ENCODE data around the gene SLC5A10. TPM values are rescaled to one million over a fixed set of nuclear protein-coding genes. Genes with fewer than 3 reads are reported as not detected.
"Not testable (repeated sequence)": the region's sequence is repeated elsewhere in the genome, so short reads cannot be mapped to it uniquely, and the experiment has no call there.

Gene SLC5A10
- total RNA-seq, 1 donor from 2014 or later: not detected

DNA sequence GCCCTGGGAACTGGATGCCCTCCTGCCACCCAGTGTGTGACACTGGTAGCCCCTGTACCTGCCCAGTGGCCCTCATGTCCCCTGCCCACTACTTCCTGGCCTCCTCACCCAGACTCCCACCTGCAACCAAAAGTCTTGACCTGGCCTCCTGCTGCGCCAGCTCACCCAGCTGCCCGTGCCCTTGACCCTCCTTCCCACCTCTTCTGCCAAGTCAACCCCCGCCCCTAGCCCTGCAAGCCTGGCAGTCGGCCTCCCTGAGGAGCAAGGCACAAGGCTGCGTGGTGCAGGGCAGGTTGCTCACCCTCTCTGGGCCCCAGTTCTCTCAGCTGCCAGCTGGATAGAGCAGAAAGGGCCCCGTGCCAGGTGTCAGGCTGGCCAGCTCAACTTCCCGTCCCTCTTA, 64.9 kb downstream of the SLC5A10 start:
- Mint-ChIP-seq H3K27ac (no peak overlapping the region), H3K4me3 (ENCODE audit: low read depth) (no peak overlapping the region), H3K27me3 (ENCODE audit: low read depth) (no peaks in the 10 kb centered on the region), H3K4me1 (ENCODE audit: low read depth) (no peaks in the 10 kb centered on the region), H3K9me3 (no peaks in the 10 kb centered on the region), H3K36me3 (ENCODE audit: low read depth) (peaks cover 2% of the 10 kb centered on the region)
- DNase-seq (ENCODE audit: low spot score): no peak
- intact Hi-C loops (cut with micrococcal nuclease): loop anchor here (10.0 kb wide), 1 partner anchor 52 kb away; no protein-coding TSS in a partner anchor

DNA sequence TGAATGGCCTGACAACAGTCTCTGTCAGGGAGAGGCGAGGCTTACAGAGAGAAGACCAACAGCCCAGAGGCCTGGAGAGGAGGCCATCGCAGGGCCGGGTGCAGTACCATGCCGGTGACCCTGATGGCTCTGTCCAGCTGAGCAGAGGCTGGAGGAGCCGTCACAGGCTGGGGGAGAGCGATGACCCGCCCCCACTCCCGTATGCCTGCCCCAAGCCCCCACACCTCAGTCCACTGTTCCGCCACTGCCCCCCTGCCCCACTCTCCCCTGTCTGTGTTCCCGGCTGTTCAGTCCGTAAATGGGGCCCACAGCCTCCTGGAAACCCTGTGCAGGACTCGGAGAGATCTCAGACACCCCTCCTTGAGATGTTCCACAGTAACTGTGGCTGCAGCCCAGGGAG, 65.4 kb downstream of the SLC5A10 start:
- Mint-ChIP-seq H3K4me1 (ENCODE audit: low read depth) (no peaks in the 10 kb centered on the region), H3K36me3 (ENCODE audit: low read depth) (peaks cover 2% of the 10 kb centered on the region), H3K27me3 (ENCODE audit: low read depth) (no peaks in the 10 kb centered on the region), H3K9me3 (no peaks in the 10 kb centered on the region), H3K4me3 (ENCODE audit: low read depth) (no peak overlapping the region), H3K27ac (no peak overlapping the region)
- intact Hi-C loops (cut with micrococcal nuclease): loop anchor here (10.0 kb wide), 1 partner anchor 53 kb away; no protein-coding TSS in a partner anchor
- DNase-seq (ENCODE audit: low spot score): no peak

DNA sequence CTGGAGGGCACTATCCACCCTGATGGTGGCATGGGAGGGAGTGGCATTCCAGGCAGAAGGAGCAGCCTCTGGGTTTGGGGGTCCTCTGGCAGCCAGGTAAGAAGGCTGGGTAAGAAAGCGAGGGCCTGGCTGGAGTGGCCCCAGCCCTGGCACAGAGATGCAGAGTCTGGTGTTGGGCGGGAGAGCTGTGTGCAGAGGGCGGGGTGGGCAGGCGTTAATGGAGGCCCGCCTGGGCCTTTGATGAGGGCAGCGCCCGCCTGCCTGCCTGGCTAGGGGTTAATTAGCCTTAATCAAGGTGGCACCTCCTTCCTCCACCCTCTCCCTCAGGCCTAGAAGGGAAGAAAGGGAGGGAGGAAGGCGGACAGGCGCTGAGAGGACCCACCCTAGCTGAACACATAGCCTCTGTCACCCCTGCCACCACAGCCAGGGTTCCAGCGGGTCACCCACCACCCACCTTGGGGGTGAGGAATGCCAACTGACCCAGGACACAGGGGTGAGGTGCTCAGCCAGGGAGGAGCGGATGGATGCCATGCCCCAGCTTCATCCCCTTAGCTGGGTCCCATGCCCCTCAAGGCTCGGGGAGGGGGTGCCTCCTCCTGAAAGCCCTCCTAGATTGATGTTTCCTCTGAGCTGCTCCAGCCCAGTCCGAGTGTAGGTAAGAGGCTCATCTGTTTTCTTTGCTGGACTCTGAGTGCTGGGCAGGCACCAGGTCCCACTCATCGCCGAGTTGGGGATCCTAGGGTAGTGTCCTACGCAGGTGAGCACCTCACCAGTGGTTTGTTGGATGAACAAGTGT, 66.0 kb downstream of the SLC5A10 start:
- Mint-ChIP-seq H3K36me3 (ENCODE audit: low read depth) (peaks cover 6% of the 10 kb centered on the region), H3K27ac (no peak overlapping the region), H3K9me3 (no peaks in the 10 kb centered on the region), H3K4me1 (ENCODE audit: low read depth) (no peaks in the 10 kb centered on the region), H3K27me3 (ENCODE audit: low read depth) (no peaks in the 10 kb centered on the region), H3K4me3 (ENCODE audit: low read depth) (no peak overlapping the region)
- intact Hi-C loops (cut with micrococcal nuclease): loop anchor here (10.0 kb wide), 1 partner anchor 53 kb away; no protein-coding TSS in a partner anchor
- no peak for DNase-seq (ENCODE audit: low spot score)

DNA sequence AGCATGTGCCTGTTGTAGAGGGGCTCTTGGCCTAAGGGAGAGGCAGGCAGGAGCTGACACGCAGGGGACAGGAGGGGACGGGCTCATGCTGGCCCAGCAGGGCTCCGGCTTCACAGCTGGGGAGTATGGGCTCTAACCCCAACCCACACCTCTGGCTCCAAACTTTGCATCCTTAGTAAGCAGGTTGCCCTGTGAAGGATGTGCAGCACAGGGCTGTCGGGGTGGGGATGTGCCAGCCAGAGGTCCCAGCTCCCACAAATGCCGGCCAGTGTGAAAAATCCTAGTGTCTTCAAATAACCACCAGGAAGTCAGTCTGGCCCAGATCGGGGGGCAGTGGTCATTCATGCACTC, 66.6 kb downstream of the SLC5A10 start:
- Mint-ChIP-seq H3K27me3 (ENCODE audit: low read depth) (no peaks in the 10 kb centered on the region), H3K36me3 (ENCODE audit: low read depth) (peaks cover 6% of the 10 kb centered on the region), H3K27ac (no peak overlapping the region), H3K9me3 (no peaks in the 10 kb centered on the region), H3K4me1 (ENCODE audit: low read depth) (no peaks in the 10 kb centered on the region), H3K4me3 (ENCODE audit: low read depth) (no peak overlapping the region)
- intact Hi-C loops (cut with micrococcal nuclease): loop anchor here (10.0 kb wide), 1 partner anchor 54 kb away; no protein-coding TSS in a partner anchor
- DNase-seq (ENCODE audit: low spot score): no peak

DNA sequence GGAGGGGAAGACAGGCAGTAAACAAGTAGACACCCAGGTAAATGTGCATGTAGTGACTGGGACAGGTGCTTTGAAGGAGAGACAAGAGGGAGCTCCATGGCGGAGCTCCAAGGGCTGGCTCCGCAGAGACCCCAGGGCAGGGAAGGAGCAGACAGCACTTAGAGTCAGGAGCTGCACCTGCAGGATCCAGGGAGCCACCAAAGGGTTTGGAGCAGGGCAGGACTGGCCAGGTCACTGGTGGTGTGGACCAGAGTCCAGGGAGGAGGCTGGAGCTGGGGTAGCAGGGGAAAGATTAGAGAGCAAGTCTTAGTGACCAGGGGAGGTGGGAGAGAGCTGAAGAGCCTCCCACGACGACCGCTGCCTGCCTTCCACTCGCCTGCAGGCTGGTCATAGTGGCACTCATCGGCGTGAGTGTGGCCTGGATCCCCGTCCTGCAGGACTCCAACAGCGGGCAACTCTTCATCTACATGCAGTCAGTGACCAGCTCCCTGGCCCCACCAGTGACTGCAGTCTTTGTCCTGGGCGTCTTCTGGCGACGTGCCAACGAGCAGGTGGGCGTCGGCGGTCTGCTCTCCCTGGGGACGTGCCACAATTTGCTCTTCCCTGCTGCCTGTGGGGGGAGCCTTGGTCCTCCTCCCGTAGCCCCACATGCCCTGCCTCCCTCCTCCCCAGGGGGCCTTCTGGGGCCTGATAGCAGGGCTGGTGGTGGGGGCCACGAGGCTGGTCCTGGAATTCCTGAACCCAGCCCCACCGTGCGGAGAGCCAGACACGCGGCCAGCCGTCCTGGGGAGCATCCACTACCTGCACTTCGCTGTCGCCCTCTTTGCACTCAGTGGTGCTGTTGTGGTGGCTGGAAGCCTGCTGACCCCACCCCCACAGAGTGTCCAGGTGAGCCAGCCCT, 67.3 kb downstream of the SLC5A10 start:
- no peaks in the 10 kb centered on the region for H3K27me3 Mint-ChIP-seq (ENCODE audit: low read depth)
- intact Hi-C loops (cut with micrococcal nuclease): loop anchor here (10.0 kb wide), 1 partner anchor 54 kb away; no protein-coding TSS in a partner anchor
- no peak overlapping the region for H3K27ac Mint-ChIP-seq
- H3K4me1 Mint-ChIP-seq (ENCODE audit: low read depth): peaks cover 2% of the 10 kb centered on the region
- no peaks in the 10 kb centered on the region for H3K9me3 Mint-ChIP-seq
- no peak overlapping the region for H3K4me3 Mint-ChIP-seq (ENCODE audit: low read depth)
- H3K36me3 Mint-ChIP-seq (ENCODE audit: low read depth): peaks cover 6% of the 10 kb centered on the region
- no peak for DNase-seq (ENCODE audit: low spot score)

DNA sequence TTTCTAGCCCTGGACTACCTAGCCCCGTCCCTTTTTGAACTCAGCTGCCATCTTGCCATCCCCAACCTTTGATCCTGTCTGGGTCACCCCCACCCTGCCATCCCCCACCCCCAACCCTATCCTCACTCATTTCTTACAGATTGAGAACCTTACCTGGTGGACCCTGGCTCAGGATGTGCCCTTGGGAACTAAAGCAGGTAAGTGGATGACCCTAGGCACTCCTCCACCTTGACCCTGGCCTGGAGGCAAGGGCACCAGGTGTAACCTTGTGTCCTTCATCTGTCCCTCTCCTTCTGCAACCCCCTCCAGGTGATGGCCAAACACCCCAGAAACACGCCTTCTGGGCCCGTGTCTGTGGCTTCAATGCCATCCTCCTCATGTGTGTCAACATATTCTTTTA, 68.1 kb downstream of the SLC5A10 start:
- no peak overlapping the region for H3K4me3 Mint-ChIP-seq (ENCODE audit: low read depth)
- intact Hi-C loops (cut with micrococcal nuclease): no loop called here
- H3K4me1 Mint-ChIP-seq (ENCODE audit: low read depth): peaks cover 9% of the 10 kb centered on the region
- H3K9me3 Mint-ChIP-seq: no peaks in the 10 kb centered on the region
- H3K27ac Mint-ChIP-seq: no peak overlapping the region
- peaks cover 12% of the 10 kb centered on the region for H3K36me3 Mint-ChIP-seq (ENCODE audit: low read depth)
- H3K27me3 Mint-ChIP-seq (ENCODE audit: low read depth): no peaks in the 10 kb centered on the region
- no peak for DNase-seq (ENCODE audit: low spot score)

DNA sequence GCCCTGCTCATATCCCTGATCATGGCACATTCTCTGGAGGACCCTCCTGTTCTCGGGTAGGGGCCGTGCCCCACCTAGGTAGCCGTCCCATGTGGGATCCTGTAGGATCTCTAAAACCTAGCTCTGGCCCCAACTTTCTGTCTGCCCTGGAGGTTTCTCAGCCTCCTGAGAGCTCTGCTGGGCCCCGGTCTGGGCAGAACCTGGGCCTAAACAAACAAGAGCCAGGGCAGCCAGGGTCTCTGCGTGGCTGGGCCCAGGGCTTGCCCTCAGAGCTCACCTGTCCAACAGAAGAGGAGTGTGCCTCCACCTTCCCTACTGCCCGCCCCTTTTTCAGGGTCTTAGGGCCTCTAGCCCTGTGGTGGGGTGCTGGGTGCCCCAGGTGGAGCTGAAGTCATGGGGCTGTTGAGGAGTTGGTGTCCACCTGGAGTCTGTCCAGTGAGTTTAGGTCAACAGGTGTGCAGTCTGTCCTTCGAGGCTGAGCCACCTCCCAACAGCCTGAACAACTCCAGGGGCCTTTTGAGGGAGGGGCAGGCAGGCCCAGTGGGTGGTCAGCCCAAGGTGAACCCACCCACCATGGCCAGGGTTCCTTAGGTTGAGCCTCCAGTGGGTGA, 69.2 kb downstream of the SLC5A10 start:
- intact Hi-C loops (cut with micrococcal nuclease); H3K9me3 Mint-ChIP-seq; H3K27ac Mint-ChIP-seq; DNase-seq (ENCODE audit: low spot score); H3K27me3 Mint-ChIP-seq (ENCODE audit: low read depth); H3K4me3 Mint-ChIP-seq (ENCODE audit: low read depth); H3K4me1 Mint-ChIP-seq (ENCODE audit: low read depth): not testable (repeated sequence)
- H3K36me3 Mint-ChIP-seq (ENCODE audit: low read depth): peaks cover 12% of the 10 kb centered on the region

DNA sequence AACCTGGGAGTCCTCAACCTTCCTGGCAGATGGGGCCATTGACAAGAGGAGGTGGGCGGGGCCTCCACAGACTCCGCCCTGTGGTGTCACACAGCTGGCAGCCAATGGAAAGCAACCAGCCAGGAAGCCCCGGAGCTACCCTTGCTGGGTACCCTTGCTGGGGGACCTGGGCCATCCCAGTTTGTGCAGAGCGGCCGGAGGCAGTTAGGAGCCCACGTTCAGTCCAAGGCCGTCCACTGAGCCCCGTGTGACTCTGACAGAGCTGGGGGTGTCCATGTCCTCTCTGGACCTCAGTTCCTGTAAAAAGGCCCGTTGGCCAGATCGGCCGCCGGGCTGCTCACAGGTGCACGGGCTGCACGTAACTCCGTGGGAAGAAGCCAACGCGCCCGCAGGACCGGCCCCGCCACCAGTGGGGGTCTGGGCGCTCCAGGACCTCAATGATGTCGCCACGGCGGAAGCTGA, 69.7 kb downstream of the SLC5A10 start:
- peaks cover 9% of the 10 kb centered on the region for H3K4me1 Mint-ChIP-seq (ENCODE audit: low read depth)
- DNase-seq (ENCODE audit: low spot score): no peak
- intact Hi-C loops (cut with micrococcal nuclease): no loop called here
- no peak overlapping the region for H3K27ac Mint-ChIP-seq
- peaks cover 12% of the 10 kb centered on the region for H3K36me3 Mint-ChIP-seq (ENCODE audit: low read depth)
- H3K27me3 Mint-ChIP-seq (ENCODE audit: low read depth): no peaks in the 10 kb centered on the region
- no peaks in the 10 kb centered on the region for H3K9me3 Mint-ChIP-seq
- no peak overlapping the region for H3K4me3 Mint-ChIP-seq (ENCODE audit: low read depth)

DNA sequence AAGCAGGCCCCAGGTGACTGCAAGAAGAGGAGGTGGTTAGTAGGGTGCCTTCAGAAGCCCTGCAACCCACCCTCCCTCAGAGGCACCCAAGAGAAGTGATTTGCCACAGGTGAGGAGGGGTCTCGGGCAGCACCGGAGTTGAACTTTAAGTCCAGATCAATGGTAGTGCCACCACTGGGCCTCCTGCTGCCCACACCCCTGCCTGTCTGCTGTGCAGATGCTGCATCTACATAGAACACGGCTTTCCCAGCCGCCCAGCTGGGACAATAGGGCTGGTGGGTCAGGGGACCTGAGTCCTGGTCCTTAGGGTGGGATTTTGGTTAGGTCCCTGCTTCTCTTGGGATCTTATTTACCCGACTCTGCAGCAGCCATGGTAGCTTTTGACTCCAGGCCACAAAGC, 70.2 kb downstream of the SLC5A10 start:
- Mint-ChIP-seq H3K9me3 (no peaks in the 10 kb centered on the region), H3K4me1 (ENCODE audit: low read depth) (peaks cover 9% of the 10 kb centered on the region), H3K4me3 (ENCODE audit: low read depth) (no peak overlapping the region), H3K27ac (no peak overlapping the region), H3K36me3 (ENCODE audit: low read depth) (peaks cover 12% of the 10 kb centered on the region), H3K27me3 (ENCODE audit: low read depth) (no peaks in the 10 kb centered on the region)
- no peak for DNase-seq (ENCODE audit: low spot score)
- intact Hi-C loops (cut with micrococcal nuclease): no loop called here

DNA sequence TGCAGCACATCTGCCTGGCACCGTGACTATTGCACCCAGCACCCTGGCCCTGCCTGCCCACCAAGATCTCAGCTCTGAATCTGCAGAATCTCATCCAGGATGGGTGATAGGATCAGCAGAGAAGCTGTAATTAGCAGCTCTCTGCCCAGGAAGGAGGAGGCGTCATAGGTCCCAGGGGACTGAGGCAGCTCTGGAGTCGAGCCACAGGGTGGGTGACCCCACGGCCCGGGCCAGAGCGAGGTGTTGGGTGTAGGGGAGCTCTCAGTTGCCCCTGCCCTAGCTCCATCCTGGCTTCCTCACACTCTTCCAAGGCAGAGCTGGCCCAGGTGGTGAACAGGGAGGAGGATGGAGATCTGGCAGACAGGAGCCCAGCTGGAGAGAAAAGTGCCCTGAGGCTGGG, 70.8 kb downstream of the SLC5A10 start:
- H3K4me3 Mint-ChIP-seq (ENCODE audit: low read depth): no peak overlapping the region
- H3K27ac Mint-ChIP-seq: no peak overlapping the region
- H3K4me1 Mint-ChIP-seq (ENCODE audit: low read depth): peaks cover 9% of the 10 kb centered on the region
- peaks cover 12% of the 10 kb centered on the region for H3K36me3 Mint-ChIP-seq (ENCODE audit: low read depth)
- H3K9me3 Mint-ChIP-seq: no peaks in the 10 kb centered on the region
- H3K27me3 Mint-ChIP-seq (ENCODE audit: low read depth): no peaks in the 10 kb centered on the region
- no peak for DNase-seq (ENCODE audit: low spot score)
- intact Hi-C loops (cut with micrococcal nuclease): no loop called here

DNA sequence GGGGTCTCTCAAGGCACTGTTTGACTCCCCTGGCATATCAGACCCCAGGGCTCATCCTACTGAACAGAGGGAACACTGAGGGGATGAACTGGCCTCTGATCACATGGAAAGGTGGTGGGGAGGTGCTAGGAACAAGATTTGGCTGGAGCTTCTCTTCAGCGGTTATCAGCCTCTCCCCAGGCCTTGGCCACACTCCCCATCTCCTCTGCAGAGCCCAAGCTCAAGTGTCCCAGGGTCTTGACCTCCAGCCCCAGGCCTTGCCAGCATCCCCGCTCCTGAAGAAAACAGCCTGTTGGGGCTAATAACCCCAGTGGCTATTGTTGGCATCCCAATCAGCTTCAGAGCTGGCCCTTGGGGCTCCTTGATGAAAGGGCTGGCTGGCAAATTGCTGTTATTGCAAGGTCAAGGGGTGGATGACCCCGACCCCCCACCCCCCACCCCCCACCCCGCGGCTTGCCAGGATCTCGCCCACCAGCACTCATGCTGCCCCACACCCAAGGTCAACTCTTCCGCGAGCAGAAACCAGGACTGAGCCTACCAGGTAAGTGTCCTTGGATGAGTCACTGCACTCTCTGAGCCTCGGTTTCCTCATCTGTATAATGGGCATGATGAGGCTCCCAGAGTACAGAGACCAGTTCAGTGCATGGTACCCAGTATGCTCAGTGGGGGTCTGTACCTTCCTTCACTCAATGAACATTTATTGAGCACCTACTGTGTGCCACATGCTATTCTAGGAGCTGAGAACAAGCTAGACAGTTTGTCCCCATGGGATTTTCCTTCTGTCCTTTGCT, 71.4 kb downstream of the SLC5A10 start:
- H3K27me3 Mint-ChIP-seq (ENCODE audit: low read depth): no peaks in the 10 kb centered on the region
- no peaks in the 10 kb centered on the region for H3K9me3 Mint-ChIP-seq
- no peak overlapping the region for H3K27ac Mint-ChIP-seq
- DNase-seq (ENCODE audit: low spot score): no peak
- H3K4me1 Mint-ChIP-seq (ENCODE audit: low read depth): peaks cover 9% of the 10 kb centered on the region
- H3K36me3 Mint-ChIP-seq (ENCODE audit: low read depth): peaks cover 12% of the 10 kb centered on the region
- intact Hi-C loops (cut with micrococcal nuclease): no loop called here
- H3K4me3 Mint-ChIP-seq (ENCODE audit: low read depth): no peak overlapping the region
